Endothelial cell of umbilical vein (primary cell): Measurements from ENCODE around the gene HSF2BP. TPM values are rescaled to one million over a fixed set of nuclear protein-coding genes. Genes with fewer than 3 reads are reported as not detected.

Experiments used
- BruUV-seq: library from RNA; stranded (reverse); fragments of 400-500 nt; replicated peaks from 2 replicates; lab custom pipeline; 2021; lab: Mats Ljungman, UMichigan
- CTCF ChIA-PET: fragments of 300-600, 350-600 bp; sonication (Branson Sonifier 250); formaldehyde crosslinking; loops from one replicate; lab custom pipeline; 2021; ENCODE audit warnings: antibody characterized with exemption, inconsistent platforms; lab: Charles Lee
- POLR2A ChIA-PET: fragments of 300-600, 350-600 bp; sonication (Branson Sonifier 250); formaldehyde crosslinking; loops from one replicate; lab custom pipeline; 2021; ENCODE audit warnings: antibody characterized with exemption, inconsistent platforms; lab: Charles Lee
- DNase-seq: peaks from one replicate; pipeline ENCODE4 v3.0.0-alpha.2; 2011; ENCODE audit warnings: low read depth, low spot score
- FAIRE-seq: peaks from 2 replicates; lab custom pipeline; 2011; peaks lifted over from hg19 to GRCh38; lab: Jason Lieb, UNC
- H2AFZ ChIP-seq: 2 replicates; pipeline ENCODE4 v1.6.0; 2012; ENCODE audit warnings: low read depth, low read length, control low read depth, inconsistent platforms
- H3K27ac ChIP-seq: 2 replicates; pipeline ENCODE4 v1.5.1; 2011; ENCODE audit warnings: low read depth, mild to moderate bottlenecking, control low read depth, low read length, moderate library complexity; ENCODE audit not compliant: insufficient read depth
- H3K27me3 ChIP-seq, 2 experiments: 2 replicates each; pipeline versions ENCODE4 v1.6.0 to v1.6.1; 2011; ENCODE audit warnings: low read length in 2 of 2, mixed read lengths in 1 of 2; ENCODE audit not compliant: control insufficient read depth in 2 of 2, insufficient read depth in 2 of 2
- H3K36me3 ChIP-seq, 2 experiments: 2 replicates in 1 of 2; 3 replicates in 1 of 2; pipeline ENCODE4 v1.5.1; 2011; ENCODE audit warnings: low read length in 2 of 2, mild to moderate bottlenecking in 1 of 2, moderate library complexity in 1 of 2; ENCODE audit not compliant: control insufficient read depth in 2 of 2, insufficient read depth in 2 of 2; ENCODE audit errors: extremely low read depth in 1 of 2
- H3K4me1 ChIP-seq: 3 replicates; pipeline ENCODE4 v1.5.1; 2011; ENCODE audit warnings: mild to moderate bottlenecking, low read length; ENCODE audit not compliant: control insufficient read depth, insufficient read depth; ENCODE audit errors: extremely low read depth
- H3K4me2 ChIP-seq: 2 replicates; pipeline ENCODE4 v1.6.1; 2011; ENCODE audit warnings: low read length, control low read depth, mixed read lengths; ENCODE audit not compliant: insufficient read depth
- H3K4me3 ChIP-seq, 3 experiments: fragments of 200-600 bp in 1 of 3; sonication (generic), shearing (Covaris generic) in 1 of 3; replicated peaks in 1 of 3; 2 replicates each; pipeline ENCODE4 v1.5.1; 2011 to 2016; ENCODE audit warnings: control low read depth in 3 of 3, low read length in 3 of 3, mild to moderate bottlenecking in 2 of 3, inconsistent platforms in 1 of 3, low read depth in 1 of 3, moderate library complexity in 1 of 3; ENCODE audit not compliant: insufficient read depth in 1 of 3
- H3K79me2 ChIP-seq: 2 replicates; pipeline ENCODE4 v1.6.0; 2012; ENCODE audit warnings: low read length, inconsistent platforms; ENCODE audit not compliant: control insufficient read depth, insufficient read depth
- H3K9ac ChIP-seq: replicated peaks from 2 replicates; pipeline ENCODE3; 2011; ENCODE audit warnings: low read length, control low read depth; ENCODE audit not compliant: insufficient read depth; ENCODE audit errors: extremely low read depth
- H3K9me1 ChIP-seq: replicated peaks from 3 replicates; pipeline ENCODE4 v1.6.0; 2011; ENCODE audit warnings: mild to moderate bottlenecking, low read length; ENCODE audit not compliant: control insufficient read depth, insufficient read depth; ENCODE audit errors: extremely low read depth
- H3K9me3 ChIP-seq: replicated peaks from 2 replicates; pipeline ENCODE4 v1.5.1; 2012; ENCODE audit warnings: low read length, inconsistent platforms; ENCODE audit not compliant: control insufficient read depth, insufficient read depth
- H4K20me1 ChIP-seq: replicated peaks from 2 replicates; pipeline ENCODE3; 2011; ENCODE audit warnings: mild to moderate bottlenecking, low read length; ENCODE audit not compliant: control insufficient read depth, insufficient read depth; ENCODE audit errors: extremely low read depth
- CTCF ChIP-seq, 2 donors: IDR thresholded peaks; 1 replicate in 1 of 2; 2 replicates in 1 of 2; pipeline ENCODE4 v1.5.1; 2011; ENCODE audit warnings: low read length in 2 of 2, mild to moderate bottlenecking in 2 of 2, moderate library complexity in 2 of 2, control low read depth in 1 of 2, inconsistent platforms in 1 of 2, low read depth in 1 of 2; ENCODE audit not compliant: insufficient read depth in 1 of 2; ENCODE audit errors: extremely low read depth in 1 of 2
- EZH2 ChIP-seq: IDR thresholded peaks from 2 replicates; pipeline ENCODE4 v1.6.1; 2012; ENCODE audit warnings: borderline replicate concordance, low read depth, mild to moderate bottlenecking, moderate library complexity, low read length, inconsistent platforms; ENCODE audit not compliant: severe bottlenecking
- FOS ChIP-seq: IDR thresholded peaks from 2 replicates; pipeline ENCODE4 v1.6.1; 2011; ENCODE audit warnings: mild to moderate bottlenecking, low read length, moderate library complexity, borderline replicate concordance; ENCODE audit not compliant: insufficient read depth
- GATA2 ChIP-seq: IDR thresholded peaks from 2 replicates; pipeline ENCODE4 v1.7.0; 2011; ENCODE audit warnings: low read depth, mild to moderate bottlenecking, moderate library complexity, mixed read lengths, low read length; ENCODE audit not compliant: insufficient read length, insufficient read depth
- JUN ChIP-seq: IDR thresholded peaks from 2 replicates; pipeline ENCODE4 v1.6.1; 2011; ENCODE audit warnings: borderline replicate concordance, low read depth; ENCODE audit not compliant: insufficient read length, insufficient read depth
- MYC ChIP-seq: IDR thresholded peaks from one replicate; pipeline ENCODE4 v1.6.1; 2011; ENCODE audit warnings: mild to moderate bottlenecking, low read depth, low read length
- POLR2A ChIP-seq: IDR thresholded peaks from 2 replicates; pipeline ENCODE4 v1.6.1; 2012; ENCODE audit warnings: low read depth, mild to moderate bottlenecking, control low read depth, low read length
- POLR2AphosphoS5 ChIP-seq: IDR thresholded peaks from 2 replicates; pipeline ENCODE4 v1.6.1; 2012; ENCODE audit warnings: low read depth, mild to moderate bottlenecking, control low read depth, low read length, moderate library complexity; ENCODE audit not compliant: insufficient read depth
- dilution Hi-C: fragments of 300-500 bp; cut with MboI; formaldehyde crosslinking; loops from one replicate; pipeline ENCODE4 v1.15.0; 2019; ENCODE audit warnings: low sequenced_read_pairs; ENCODE audit not compliant: extremely low pct_ligation_motif_present
- intact Hi-C: fragments of 100-400 bp; cut with micrococcal nuclease; formaldehyde crosslinking; loops from one replicate; pipeline ENCODE4 v1.10.0; 2022
- polyA plus RNA-seq, 4 experiments: library from polyadenylated mRNA; depleted of rRNA in 3 of 4; stranded (reverse) in 3 of 4; unstranded in 1 of 4; fragments of >200 nt; gene quantifications; 2 replicates each; pipeline versions ENCODE4 v1.2.1 to v1.2.3, GENCODE V29; 2011 to 2012; ENCODE audit warnings: missing spikeins in 1 of 4
- total RNA-seq: library from RNA; stranded (reverse); gene quantifications from 2 replicates; pipeline ENCODE4 v1.2.3, GENCODE V29; 2021
- TF ChIP-seq, protein P1 (sequence below): IDR thresholded peaks from 2 replicates; pipeline ENCODE4 v1.6.1; 2011; ENCODE audit not compliant: insufficient read depth, insufficient read length

HSF2BP gene
- total and polyA plus RNA-seq, 2 donors (not counting 3 experiments of a cell fraction or from before 2014, with no cell fraction given), result 0.41 to 0.55 TPM

DNA sequence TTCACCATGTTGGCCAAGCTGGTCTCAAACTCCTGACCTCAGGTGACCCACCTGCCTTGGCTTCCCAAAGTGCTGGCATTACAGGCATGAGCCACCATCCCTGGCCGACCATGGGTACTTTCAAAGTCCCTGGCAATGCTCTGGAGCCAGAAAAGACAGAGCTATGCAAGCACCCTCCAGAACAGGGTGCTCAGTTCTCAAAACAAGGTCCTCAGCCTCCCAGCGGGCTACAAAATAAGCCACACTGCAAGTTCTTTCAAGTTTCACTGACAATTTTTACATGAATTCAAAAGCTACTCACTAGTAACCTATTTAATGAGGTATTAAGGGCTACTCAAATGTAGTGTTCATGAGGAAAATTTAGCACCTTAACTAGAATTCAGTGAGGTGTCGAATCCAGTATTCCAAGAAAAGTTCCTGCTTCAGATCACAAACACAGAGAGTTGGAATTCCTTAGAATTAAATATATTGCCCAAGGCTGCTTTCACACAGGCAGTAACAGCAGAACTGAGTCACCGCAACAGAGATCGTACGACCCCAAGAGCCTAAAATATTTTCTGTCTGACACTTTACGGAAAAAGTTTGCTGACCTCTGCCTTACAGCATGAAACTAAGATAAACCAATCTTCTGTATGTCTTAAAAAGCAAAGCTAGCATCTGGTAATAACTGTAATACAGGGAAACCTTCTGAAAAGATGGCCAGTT lies 60.7 kb downstream of the HSF2BP start:
- Histone ChIP-seq H3K4me3 (no peak overlapping the region), H3K27me3 (no peaks in the 10 kb centered on the region), H3K4me2 (no peak overlapping the region), H3K36me3 (no peaks in the 10 kb centered on the region), H3K9me1 (no peaks in the 10 kb centered on the region), H3K79me2 (no peaks in the 10 kb centered on the region), H3K27ac (no peak overlapping the region), H2AFZ (no peak overlapping the region), H3K4me1 (no peaks in the 10 kb centered on the region), H3K9me3 (no peaks in the 10 kb centered on the region), H4K20me1 (no peaks in the 10 kb centered on the region), H3K9ac (no peak overlapping the region)
- ChIA-PET POLR2A (interaction anchor here (0.6 kb wide), 1 partner anchor 13 kb away, joined by 3 read pairs; no protein-coding TSS in a partner anchor), CTCF (interaction anchor here (1.2 to 3.4 kb wide), 4 partner anchors 7 to 47 kb away, joined by 4 to 18 read pairs (median 5); no protein-coding TSS in a partner anchor)
- TF ChIP-seq POLR2A, result no peak
- no peak for TF ChIP-seq FOS
- no peak for TF ChIP-seq GATA2
- no peak for TF ChIP-seq EZH2
- TF ChIP-seq POLR2AphosphoS5, result no peak
- TF ChIP-seq, protein P1, sequence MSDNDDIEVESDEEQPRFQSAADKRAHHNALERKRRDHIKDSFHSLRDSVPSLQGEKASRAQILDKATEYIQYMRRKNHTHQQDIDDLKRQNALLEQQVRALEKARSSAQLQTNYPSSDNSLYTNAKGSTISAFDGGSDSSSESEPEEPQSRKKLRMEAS, result no peak
- TF ChIP-seq JUN, result no peak
- TF ChIP-seq MYC, result no peak
- TF ChIP-seq CTCF (IDR thresholded peaks at IDR 0.05; ENCODE audit: extremely low read depth in 1 of 2, insufficient read depth in 1 of 2, low read depth in 1 of 2, low read length in 2 of 2), result no peak
- dilution Hi-C loops (no loop called here), intact Hi-C loops (no loop called here)
- FAIRE-seq (no peak), DNase-seq (no peak)
- BruUV-seq, result no TSS peak
